Testis (tissue), 3 donors: ENCODE measurements around the gene CBARP. TPM values are rescaled to one million over a fixed set of nuclear protein-coding genes. Genes with fewer than 3 reads are reported as not detected.

ENCODE experiments used
- DNase-seq: peaks from one replicate; pipeline ENCODE4 v3.0.0-alpha.2; 2019
- H3K27ac ChIP-seq, 2 donors: fragments of 200-600 bp; sonication (generic); one replicate each; pipeline ENCODE4 v1.5.1; 2019
- H3K27me3 ChIP-seq: fragments of 200-600 bp; sonication (generic); one replicate; pipeline ENCODE4 v1.5.1; 2019
- H3K36me3 ChIP-seq: fragments of 200-600 bp; sonication (generic); one replicate; pipeline ENCODE4 v1.5.1; 2017; ENCODE audit warnings: low read depth; ENCODE audit errors: missing control alignments
- H3K4me1 ChIP-seq: fragments of 200-600 bp; sonication (generic); one replicate; pipeline ENCODE4 v1.5.1; 2019
- H3K4me3 ChIP-seq, 2 donors: fragments of 200-600 bp; sonication (generic); one replicate each; pipeline ENCODE4 v1.5.1; 2017 to 2019
- H3K9me3 ChIP-seq: fragments of 200-600 bp; sonication (generic); one replicate; pipeline ENCODE4 v1.5.1; 2017
- POLR2A ChIP-seq: fragments of 450-650 bp; IDR thresholded peaks from one replicate; pipeline ENCODE4 v1.6.1; 2017; ENCODE audit warnings: antibody characterized with exemption, mild to moderate bottlenecking, moderate library complexity
- WGBS, 2 donors: methylation state at CpG; one replicate each; pipeline ENCODE4 v1.1.5; 2018; 5-methylcytosine and 5-hydroxymethylcytosine counted together
- intact Hi-C: fragments of 100-400 bp; cut with DNase I; formaldehyde crosslinking; loops from one replicate; pipeline ENCODE4 v1.15.1; 2023; ENCODE audit warnings: low total_unique reads
- polyA plus RNA-seq: library from polyadenylated mRNA; stranded (reverse); fragments of 350-450 nt; fragmentation: Illumina TruSeq; extraction: RNeasy Lipid Tissue Mini Kit (QIAGEN cat#74804); gene quantifications from one replicate; pipeline ENCODE4 v1.2.3, GENCODE V29; 2014; ENCODE audit warnings: low read depth, low replicate concordance; ENCODE audit not compliant: insufficient read depth
- total RNA-seq, 2 donors: library from RNA; depleted of rRNA; stranded (reverse); fragments of >200 nt; gene quantifications; one replicate each; pipeline ENCODE4 v1.2.3, GENCODE V29; 2016
- TF ChIP-seq, protein P1 (sequence below), 3 experiments: fragments of 450-650 bp in 2 of 3; fragments of 200-600 bp in 1 of 3; sonication (generic) in 1 of 3; IDR thresholded peaks; one replicate each; pipeline ENCODE4 v1.5.1; 2016 to 2019; ENCODE audit warnings: antibody characterized with exemption in 3 of 3, mild to moderate bottlenecking in 2 of 3, moderate library complexity in 1 of 3

CBARP gene
- total and polyA plus RNA-seq, 3 donors from 2014 or later, result 1.5 to 6.6 (median 5.2) TPM

DNA sequence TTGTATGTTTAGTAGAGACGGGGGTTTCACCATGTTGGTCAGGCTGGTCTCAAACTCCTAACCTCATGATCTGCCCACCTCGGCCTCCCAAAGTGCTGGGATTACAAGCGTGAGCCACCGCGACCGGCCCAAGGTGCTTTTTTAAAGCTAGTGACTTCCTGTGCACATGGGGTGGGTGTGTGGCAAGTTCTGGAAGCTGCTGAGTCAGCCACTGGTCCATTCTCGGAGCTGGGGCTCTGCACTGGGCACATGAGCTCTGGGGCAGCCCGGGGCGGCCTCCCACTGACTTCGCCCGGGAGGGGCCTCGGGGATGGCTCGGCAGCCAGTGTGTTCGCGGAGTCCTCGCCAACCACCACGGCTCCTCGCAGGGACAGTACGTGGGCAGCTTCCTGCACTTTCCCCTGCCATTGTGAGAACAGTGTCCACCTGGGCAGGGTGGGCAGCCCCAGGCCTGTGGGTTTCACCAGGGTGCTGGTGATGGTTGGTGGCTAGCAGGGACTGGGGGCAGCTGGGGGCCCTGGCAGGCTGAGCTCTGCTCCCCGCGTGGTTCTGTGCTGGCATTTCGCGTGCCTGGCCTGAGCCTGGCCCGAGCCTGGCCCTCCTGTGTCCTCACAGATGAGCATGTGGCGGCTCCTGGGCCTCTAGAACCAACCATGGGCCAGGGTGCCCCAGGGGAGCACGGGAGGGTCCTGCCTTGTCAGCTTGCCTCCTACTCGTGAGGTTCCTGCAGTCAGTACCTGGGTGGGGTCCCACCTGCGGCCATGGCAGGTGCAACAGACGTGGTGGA lies 12.2 kb downstream of the CBARP start:
- intact Hi-C loops, result no loop called here
- Histone ChIP-seq H3K36me3 (no peaks in the 10 kb centered on the region), H3K9me3 (no peaks in the 10 kb centered on the region), H3K27ac (no peak overlapping the region), H3K27me3 (no peaks in the 10 kb centered on the region), H3K4me3 (no peak overlapping the region), H3K4me1 (peaks cover 17% of the 10 kb centered on the region)
- WGBS, 2 donors, result 79 to 87% methylated on average over 6 to 15 of the region's 29 CpGs
- no peak for TF ChIP-seq POLR2A
- TF ChIP-seq, protein P1, sequence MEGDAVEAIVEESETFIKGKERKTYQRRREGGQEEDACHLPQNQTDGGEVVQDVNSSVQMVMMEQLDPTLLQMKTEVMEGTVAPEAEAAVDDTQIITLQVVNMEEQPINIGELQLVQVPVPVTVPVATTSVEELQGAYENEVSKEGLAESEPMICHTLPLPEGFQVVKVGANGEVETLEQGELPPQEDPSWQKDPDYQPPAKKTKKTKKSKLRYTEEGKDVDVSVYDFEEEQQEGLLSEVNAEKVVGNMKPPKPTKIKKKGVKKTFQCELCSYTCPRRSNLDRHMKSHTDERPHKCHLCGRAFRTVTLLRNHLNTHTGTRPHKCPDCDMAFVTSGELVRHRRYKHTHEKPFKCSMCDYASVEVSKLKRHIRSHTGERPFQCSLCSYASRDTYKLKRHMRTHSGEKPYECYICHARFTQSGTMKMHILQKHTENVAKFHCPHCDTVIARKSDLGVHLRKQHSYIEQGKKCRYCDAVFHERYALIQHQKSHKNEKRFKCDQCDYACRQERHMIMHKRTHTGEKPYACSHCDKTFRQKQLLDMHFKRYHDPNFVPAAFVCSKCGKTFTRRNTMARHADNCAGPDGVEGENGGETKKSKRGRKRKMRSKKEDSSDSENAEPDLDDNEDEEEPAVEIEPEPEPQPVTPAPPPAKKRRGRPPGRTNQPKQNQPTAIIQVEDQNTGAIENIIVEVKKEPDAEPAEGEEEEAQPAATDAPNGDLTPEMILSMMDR (IDR thresholded peaks at IDR 0.05), result no peak
- DNase-seq, result no peak

DNA sequence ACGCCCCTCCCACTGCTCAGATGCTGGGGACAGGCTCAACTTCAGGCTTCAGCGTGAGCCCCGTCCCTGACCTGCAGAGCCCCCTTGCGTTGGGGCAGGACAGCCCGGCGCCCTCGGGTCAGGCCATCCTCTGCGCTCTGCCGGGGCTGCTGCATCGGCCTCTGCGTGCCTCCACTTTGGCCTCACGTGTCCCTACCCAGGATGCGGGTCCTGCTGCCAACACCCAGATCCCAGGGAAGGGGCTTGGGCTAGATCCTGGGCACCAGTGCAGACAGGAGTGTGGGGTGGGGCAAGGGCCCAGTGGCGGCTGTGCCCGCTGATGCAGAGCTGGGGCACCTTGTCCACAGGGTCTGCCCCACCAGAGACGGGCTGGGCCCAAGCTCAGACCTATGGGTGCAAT lies 13.0 kb downstream of the CBARP start:
- intact Hi-C loops, result no loop called here
- WGBS, 2 donors, result 90 to 97% methylated on average over 11 to 16 of the region's 16 CpGs
- no peaks in the 10 kb centered on the region for H3K36me3 ChIP-seq
- H3K27me3 ChIP-seq, result no peaks in the 10 kb centered on the region
- H3K4me3 ChIP-seq, result no peak overlapping the region
- peaks cover 17% of the 10 kb centered on the region for H3K4me1 ChIP-seq
- no peaks in the 10 kb centered on the region for H3K9me3 ChIP-seq
- no peak for DNase-seq
- no peak overlapping the region for H3K27ac ChIP-seq
- TF ChIP-seq POLR2A, result no peak

DNA sequence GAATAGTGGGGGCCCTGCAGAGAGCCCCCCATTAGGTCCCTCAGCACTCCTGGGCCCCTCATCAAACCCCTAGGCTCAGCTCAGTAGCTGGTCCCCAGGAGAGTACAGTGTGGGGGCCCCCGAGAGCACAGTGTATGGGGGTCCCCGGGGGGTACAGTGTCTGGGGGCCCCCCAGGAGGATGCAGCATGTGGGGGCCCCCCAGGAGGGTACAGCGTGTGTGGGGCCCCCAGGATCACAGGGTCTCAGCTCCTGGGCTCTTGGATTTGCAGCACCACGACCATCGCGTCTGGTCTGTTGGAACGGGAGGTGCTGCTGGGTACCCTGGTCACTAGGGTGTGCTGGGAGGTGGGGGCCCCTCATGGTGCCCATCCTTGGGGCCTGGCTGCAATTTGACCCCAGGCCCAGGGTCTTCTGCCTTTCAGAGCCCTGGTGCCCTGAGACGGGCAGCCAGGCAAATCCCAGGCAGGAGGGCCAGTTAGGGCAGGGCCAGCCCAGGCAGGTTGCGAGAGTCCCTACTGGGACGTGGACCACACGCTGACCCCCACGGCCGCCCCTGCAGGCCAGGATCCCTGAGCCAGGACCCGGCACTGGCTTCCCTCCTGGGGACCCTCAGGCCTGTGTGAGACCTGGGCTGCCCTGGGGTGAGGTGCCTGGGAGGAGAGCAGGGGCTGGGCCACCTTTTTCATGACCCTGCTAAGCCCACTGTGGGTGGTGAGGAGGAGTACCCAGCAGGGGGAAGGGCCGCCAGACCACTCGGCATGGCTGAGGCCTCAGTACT lies 13.6 kb downstream of the CBARP start:
- H3K36me3 ChIP-seq, result no peaks in the 10 kb centered on the region
- H3K27me3 ChIP-seq, result no peaks in the 10 kb centered on the region
- WGBS, 2 donors, result 94 to 96% methylated on average over 6 of the region's 16 CpGs
- no peak overlapping the region for H3K27ac ChIP-seq
- no peak overlapping the region for H3K4me3 ChIP-seq
- peaks cover 17% of the 10 kb centered on the region for H3K4me1 ChIP-seq
- TF ChIP-seq, protein P1 (IDR thresholded peaks at IDR 0.05), result no peak
- TF ChIP-seq POLR2A, result no peak
- intact Hi-C loops, result no loop called here
- DNase-seq, result no peak
- H3K9me3 ChIP-seq, result no peaks in the 10 kb centered on the region

DNA sequence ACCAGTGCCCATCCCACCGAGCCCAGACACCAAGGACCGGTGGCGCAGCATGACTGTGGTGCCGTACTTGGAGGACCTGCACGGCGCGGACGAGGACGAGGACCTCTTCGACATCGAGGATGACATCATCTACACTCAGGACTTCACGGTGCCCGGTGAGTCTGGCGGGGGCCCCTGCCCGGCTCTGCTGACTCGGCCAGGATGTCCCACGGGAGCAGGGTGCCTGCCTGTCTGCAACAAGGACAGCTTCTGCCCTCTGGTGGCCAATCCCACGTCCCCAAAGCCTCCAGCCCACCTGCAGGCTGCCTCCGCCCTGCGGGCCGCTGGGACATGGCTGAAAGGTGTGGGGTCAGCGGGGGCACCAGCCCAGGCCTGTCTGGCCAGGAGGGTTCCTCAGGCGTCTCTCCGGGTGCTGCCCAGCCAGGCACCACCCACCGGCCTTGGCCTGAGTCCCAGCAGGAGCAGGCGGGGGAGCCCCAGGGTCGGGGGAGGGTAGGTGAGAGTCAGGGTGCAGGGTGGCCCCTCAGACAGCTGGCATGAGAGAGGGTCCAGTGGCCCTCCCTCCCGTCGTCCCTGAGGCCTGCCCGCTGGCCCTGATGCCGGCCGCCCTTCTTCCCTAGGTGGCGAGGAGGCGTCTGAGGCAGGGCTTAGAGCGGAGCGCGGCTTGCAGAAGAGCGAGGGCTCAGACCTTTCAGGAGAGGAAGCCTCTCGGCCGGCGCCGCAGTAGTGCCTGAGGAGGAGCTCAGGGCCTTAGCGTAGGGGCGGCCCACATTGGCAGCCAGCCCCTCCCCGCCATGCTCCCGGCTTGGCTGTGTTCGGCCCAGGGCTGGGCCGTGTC lies 14.6 kb downstream of the CBARP start:
- 62 to 92% methylated on average over 13 to 46 of the region's 48 CpGs for WGBS, 2 donors
- H3K36me3 ChIP-seq, result no peaks in the 10 kb centered on the region
- H3K4me3 ChIP-seq, result no peak overlapping the region
- intact Hi-C loops, result no loop called here
- peaks cover 19% of the 10 kb centered on the region for H3K4me1 ChIP-seq
- TF ChIP-seq, protein P1 (IDR thresholded peaks at IDR 0.05), result peak in 2 of 3 experiments; percentile 23 to 43
- no peak for TF ChIP-seq POLR2A
- H3K27me3 ChIP-seq, result no peaks in the 10 kb centered on the region
- H3K27ac ChIP-seq, result peak overlapping the region in 1 of 2 donors; percentile 24
- peak; percentile 63 for DNase-seq
- H3K9me3 ChIP-seq, result no peaks in the 10 kb centered on the region

DNA sequence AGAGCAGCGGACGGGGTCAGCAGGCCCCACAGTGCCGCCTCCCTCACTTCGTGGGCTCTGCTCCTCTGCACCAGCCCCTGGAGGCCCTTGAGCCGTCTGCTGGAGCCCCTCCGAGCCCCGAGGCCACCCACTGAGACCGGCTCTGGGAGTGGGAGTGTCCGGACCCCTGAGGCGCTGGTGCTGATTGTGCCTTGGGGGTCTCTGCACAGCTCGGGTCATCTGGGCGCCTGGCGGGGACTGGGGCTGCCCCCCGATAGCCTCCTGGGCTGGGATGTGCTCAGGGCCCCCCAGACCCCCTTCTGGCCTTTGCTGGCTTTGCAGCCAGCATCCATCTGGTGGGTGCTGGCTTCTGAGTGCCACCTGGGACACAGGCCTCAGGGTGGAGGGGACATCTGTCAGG lies 15.4 kb downstream of the CBARP start:
- H3K9me3 ChIP-seq, result no peaks in the 10 kb centered on the region
- no peaks in the 10 kb centered on the region for H3K36me3 ChIP-seq
- H3K4me1 ChIP-seq, result peaks cover 28% of the 10 kb centered on the region
- no peaks in the 10 kb centered on the region for H3K27me3 ChIP-seq
- TF ChIP-seq POLR2A, result no peak
- TF ChIP-seq, protein P1 (IDR thresholded peaks at IDR 0.05), result no peak
- DNase-seq, result no peak
- 71% methylated on average over 11 of the region's 14 CpGs; no CpG with 5 or more reads in 1 of the 2 donors for WGBS, 2 donors
- intact Hi-C loops, result no loop called here
- no peak overlapping the region for H3K4me3 ChIP-seq
- H3K27ac ChIP-seq, result peak overlapping the region; percentile 6 to 63
